AG04450 (cell line): Measurements from ENCODE around the gene HEATR5A. TPM values are rescaled to one million over a fixed set of nuclear protein-coding genes. Genes with fewer than 3 reads are reported as not detected.

Experiments
- CTCF ChIA-PET: fragments of 300-600, 350-600 bp; formaldehyde crosslinking; extraction: SDS; loops from one replicate; lab custom pipeline; 2022; ENCODE audit warnings: antibody characterized with exemption, inconsistent platforms; lab: Charles Lee
- POLR2A ChIA-PET: fragments of 350-600 bp; formaldehyde crosslinking; extraction: SDS; loops from one replicate; lab custom pipeline; 2021; ENCODE audit warnings: antibody characterized with exemption, inconsistent platforms; lab: Yijun Ruan, JAX
- DNase-seq: peaks from one replicate; pipeline ENCODE4 v3.0.0-alpha.2; 2011; ENCODE audit warnings: low read depth, low spot score
- H3K27ac ChIP-seq: one replicate; pipeline ENCODE4 v1.5.1; 2012; ENCODE audit warnings: low read depth, low read length, control low read depth
- H3K27me3 ChIP-seq: one replicate; pipeline ENCODE4 v1.6.0; 2012; ENCODE audit warnings: low read length; ENCODE audit not compliant: control insufficient read depth, insufficient read depth
- H3K4me3 ChIP-seq: 2 replicates; pipeline ENCODE4 v1.5.1; 2011; ENCODE audit warnings: mild to moderate bottlenecking, low read depth, low read length, control low read depth
- H3K9me3 ChIP-seq: 2 replicates; pipeline ENCODE4 v1.5.1; 2012; ENCODE audit warnings: low read length; ENCODE audit not compliant: control insufficient read depth, insufficient read depth
- CTCF ChIP-seq: IDR thresholded peaks from 2 replicates; pipeline ENCODE4 v1.5.1; 2011; ENCODE audit warnings: low read depth, low read length, control low read depth, inconsistent platforms
- polyA plus RNA-seq: library from polyadenylated mRNA; depleted of rRNA; stranded (reverse); fragments of >200 nt; gene quantifications from 2 replicates; pipeline ENCODE4 v1.2.3, GENCODE V29; 2011

HEATR5A gene
- polyA plus RNA-seq, 1 experiment: 35.4 TPM

GRCh38 chr14:31255286-31255685 lies 165.1 kb downstream of the HEATR5A start:
- Histone ChIP-seq H3K27me3 (no peaks in the 10 kb centered on the region), H3K27ac (no peak overlapping the region), H3K9me3 (no peaks in the 10 kb centered on the region), H3K4me3 (no peak overlapping the region)
- CTCF ChIA-PET: interaction anchor here (1.2 kb wide), 1 partner anchor 9 kb away, joined by 4 read pairs; no protein-coding TSS in a partner anchor
- POLR2A ChIA-PET: no interaction called here
- DNase-seq: no peak
- TF ChIP-seq CTCF: no peak

GRCh38 chr14:31253746-31254471 lies 166.4 kb downstream of the HEATR5A start:
- Histone ChIP-seq H3K9me3 (no peaks in the 10 kb centered on the region), H3K27ac (no peak overlapping the region), H3K27me3 (no peaks in the 10 kb centered on the region), H3K4me3 (no peak overlapping the region)
- no peak for TF ChIP-seq CTCF
- no peak for DNase-seq
- ChIA-PET POLR2A (no interaction called here), CTCF (no interaction called here)

GRCh38 chr14:31252865-31253264 lies 167.5 kb downstream of the HEATR5A start:
- CTCF ChIA-PET: no interaction called here
- Histone ChIP-seq H3K9me3 (no peaks in the 10 kb centered on the region), H3K27me3 (no peaks in the 10 kb centered on the region), H3K27ac (no peak overlapping the region), H3K4me3 (no peak overlapping the region)
- DNase-seq: no peak
- no peak for TF ChIP-seq CTCF
- POLR2A ChIA-PET: interaction anchor here (0.8 kb wide), 1 partner anchor 13 kb away, joined by 3 read pairs; no protein-coding TSS in a partner anchor

GRCh38 chr14:31251028-31251958 lies 169.1 kb downstream of the HEATR5A start:
- Histone ChIP-seq H3K4me3 (no peak overlapping the region), H3K27ac (no peak overlapping the region), H3K27me3 (no peaks in the 10 kb centered on the region), H3K9me3 (no peaks in the 10 kb centered on the region)
- POLR2A ChIA-PET: interaction anchor here (1.1 kb wide), 1 partner anchor 22 kb away, joined by 3 read pairs; no protein-coding TSS in a partner anchor
- CTCF ChIA-PET: interaction anchor here (1.3 kb wide), 1 partner anchor 10 kb away, joined by 3 read pairs; no protein-coding TSS in a partner anchor
- no peak for TF ChIP-seq CTCF
- DNase-seq: no peak

- no peak for DNase-seq
- no peak overlapping the region for H3K27ac ChIP-seq
- no peak overlapping the region for H3K4me3 ChIP-seq
- ChIA-PET CTCF (no interaction called here), POLR2A (no interaction called here)
- TF ChIP-seq CTCF: no peak
- H3K27me3 ChIP-seq: no peaks in the 10 kb centered on the region
- no peaks in the 10 kb centered on the region for H3K9me3 ChIP-seq
Measured at GRCh38 chr14:31244626-31245025, 175.7 kb downstream of the HEATR5A start.
